BE2C (cell line): ENCODE data around the gene TRAFD1. TPM values are rescaled to one million over a fixed set of nuclear protein-coding genes. Genes with fewer than 3 reads are reported as not detected.

ENCODE experiments used
- DNase-seq: peaks from one replicate; pipeline ENCODE4 v3.0.0-alpha.2; 2020
- H3K27me3 ChIP-seq: fragments of 250-450 bp; sonication (Bioruptor Pico); 2 replicates; pipeline ENCODE4 v1.5.1; 2020; ENCODE audit warnings: mild to moderate bottlenecking
- H3K36me3 ChIP-seq: fragments of 250-450 bp; sonication (Bioruptor Pico); 2 replicates; pipeline ENCODE4 v1.5.1; 2020; ENCODE audit warnings: mild to moderate bottlenecking
- H3K4me1 ChIP-seq: fragments of 250-450 bp; sonication (Bioruptor Pico); 2 replicates; pipeline ENCODE4 v1.5.1; 2020
- H3K4me3 ChIP-seq: 2 replicates; pipeline ENCODE4 v1.5.1; 2011; ENCODE audit warnings: low read depth, low read length
- H3K9me3 ChIP-seq: fragments of 250-450 bp; sonication (Bioruptor Pico); 2 replicates; pipeline ENCODE4 v1.5.1; 2020
- CTCF ChIP-seq: IDR thresholded peaks from 2 replicates; pipeline ENCODE4 v1.5.1; 2012; ENCODE audit warnings: mild to moderate bottlenecking, low read depth, low read length
- polyA plus RNA-seq: library from polyadenylated mRNA; unstranded; fragments of >200 nt; gene quantifications from one replicate; pipeline ENCODE4 v1.2.1, GENCODE V29; 2012; ENCODE audit warnings: low read depth, missing spikeins; ENCODE audit not compliant: insufficient read length, insufficient read depth

Gene TRAFD1
- polyA plus RNA-seq, result 14.3 TPM

GRCh38 chr12:112125250-112125999 lies at the start of gene TRAFD1:
Gene TRAFD1 (plus strand): TSS chr12:112125560. CDS start chr12:112130523, 4,963 bp downstream.
- DNase-seq, result peak; percentile 99
- Histone ChIP-seq H3K4me3 (peak within 1 kb of the TSS; percentile 86), H3K27me3 (no peaks in the 10 kb centered on the region), H3K36me3 (no peaks in the 10 kb centered on the region; the same call in 1 of the 2 replicates), H3K9me3 (no peaks in the 10 kb centered on the region), H3K4me1 (no peaks in the 10 kb centered on the region; the same call in 1 of the 2 replicates)
- no peak for TF ChIP-seq CTCF

- H3K36me3 ChIP-seq, result peaks cover 81% of the 10 kb centered on the region
- no peak overlapping the region for H3K4me3 ChIP-seq
- H3K4me1 ChIP-seq, result no peaks in the 10 kb centered on the region
- DNase-seq, result no peak
- H3K9me3 ChIP-seq, result no peaks in the 10 kb centered on the region
- no peaks in the 10 kb centered on the region for H3K27me3 ChIP-seq
- no peak for TF ChIP-seq CTCF
Measured at GRCh38 chr12:112087055-112087850, 38.1 kb upstream of the TRAFD1 start.

GRCh38 chr12:112087851-112088250 lies 37.5 kb upstream of the TRAFD1 start:
- no peak for TF ChIP-seq CTCF
- Histone ChIP-seq H3K4me1 (no peaks in the 10 kb centered on the region), H3K36me3 (peaks cover 85% of the 10 kb centered on the region), H3K27me3 (no peaks in the 10 kb centered on the region), H3K4me3 (no peak overlapping the region), H3K9me3 (no peaks in the 10 kb centered on the region)
- DNase-seq, result no peak

- no peak for TF ChIP-seq CTCF
- no peaks in the 10 kb centered on the region for H3K9me3 ChIP-seq
- no peak overlapping the region for H3K4me3 ChIP-seq
- peaks cover 81% of the 10 kb centered on the region for H3K36me3 ChIP-seq
- DNase-seq, result no peak
- no peaks in the 10 kb centered on the region for H3K4me1 ChIP-seq
- no peaks in the 10 kb centered on the region for H3K27me3 ChIP-seq
Measured at GRCh38 chr12:112091563-112091962, 33.8 kb upstream of the TRAFD1 start.

GRCh38 chr12:112096070-112096469 lies 29.3 kb upstream of the TRAFD1 start:
- Histone ChIP-seq H3K36me3 (peaks cover 84% of the 10 kb centered on the region), H3K27me3 (no peaks in the 10 kb centered on the region)
- no peak for TF ChIP-seq CTCF

More at GRCh38 chr12:112096070-112096469, 29.3 kb upstream of the TRAFD1 start:
- no peaks in the 10 kb centered on the region for H3K9me3 ChIP-seq
- no peak overlapping the region for H3K4me3 ChIP-seq
- H3K4me1 ChIP-seq, result peaks cover 5% of the 10 kb centered on the region
- no peak for DNase-seq
